SK-N-MC (cell line): ENCODE results near the gene FXYD1.

Experiments used
- EZH2 ChIP-seq: fragments of 200-600 bp; sonication (generic); IDR thresholded peaks from one replicate; pipeline ENCODE4 v1.6.1; 2017; ENCODE audit warnings: antibody characterized with exemption
- POLR2AphosphoS5 ChIP-seq: IDR thresholded peaks from 2 replicates; pipeline ENCODE4 v1.6.1; 2012; ENCODE audit warnings: mild to moderate bottlenecking, low read depth, low read length, borderline replicate concordance

- TF ChIP-seq EZH2 = no peak
- no peak for TF ChIP-seq POLR2AphosphoS5
Observed at GRCh38 chr19:35090160-35090505, 48.5 kb upstream of the FXYD1 start.
